ENCODE measurements around the gene TAPBPL.

Gene TAPBPL

DNA sequence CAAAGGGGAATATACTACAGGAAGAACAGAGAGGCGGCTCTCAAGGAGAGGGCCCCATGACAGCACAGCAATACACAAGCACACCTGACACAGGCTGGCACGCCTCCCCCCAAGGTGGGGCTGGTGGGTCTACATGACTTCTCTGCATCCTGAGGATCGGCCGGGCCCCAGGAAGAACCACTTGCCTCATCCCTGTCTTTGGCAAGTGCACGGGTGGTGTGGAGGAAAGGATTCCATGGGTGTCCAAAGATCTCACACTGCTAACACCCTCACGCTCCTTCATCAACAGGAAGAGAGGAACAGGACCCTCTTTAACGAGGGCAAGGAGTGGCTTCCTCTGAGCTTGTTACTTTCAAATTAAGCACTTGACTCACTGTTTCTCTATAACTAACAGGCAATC is 11.4 kb downstream of the TAPBPL start:
- Histone ChIP-seq H3K4me1 (ENCODE audit: low read length) (peaks cover 35% of the 10 kb centered on the region), H3K4me2 (ENCODE audit: low read depth, low read length) (no peak overlapping the region), H3F3A (ENCODE audit: insufficient read depth, low read length) (peaks cover 34% of the 10 kb centered on the region), H3K9ac (ENCODE audit: low read length) (no peak overlapping the region), H3K79me2 (ENCODE audit: low read length) (peaks cover 59% of the 10 kb centered on the region), H3K9me3 (replicated peaks; ENCODE audit: insufficient read depth, low read length) (no peaks in the 10 kb centered on the region), H3K27ac (ENCODE audit: low read length) (no peak overlapping the region), H3K9me2 (replicated peaks; ENCODE audit: insufficient read depth, low read length) (no peaks in the 10 kb centered on the region), H2AFZ (ENCODE audit: low read length) (no peak overlapping the region), H3K36me3 (replicated peaks; ENCODE audit: insufficient read depth, low read length) (peaks cover 9% of the 10 kb centered on the region), H3K27me3 (replicated peaks; ENCODE audit: insufficient read depth, low read length) (no peaks in the 10 kb centered on the region), H4K20me1 (ENCODE audit: insufficient read depth, low read length) (no peaks in the 10 kb centered on the region), H3K4me3 (ENCODE audit: low read length) (no peak overlapping the region)
- TF ChIP-seq EZH2phosphoT487 (IDR thresholded peaks at IDR 0.05; ENCODE audit: low read length), result no peak
- no peak for TF ChIP-seq EZH2 (optimal IDR thresholded peaks at IDR 0.05; ENCODE audit: low read depth, low read length)
- TF ChIP-seq, protein P1, sequence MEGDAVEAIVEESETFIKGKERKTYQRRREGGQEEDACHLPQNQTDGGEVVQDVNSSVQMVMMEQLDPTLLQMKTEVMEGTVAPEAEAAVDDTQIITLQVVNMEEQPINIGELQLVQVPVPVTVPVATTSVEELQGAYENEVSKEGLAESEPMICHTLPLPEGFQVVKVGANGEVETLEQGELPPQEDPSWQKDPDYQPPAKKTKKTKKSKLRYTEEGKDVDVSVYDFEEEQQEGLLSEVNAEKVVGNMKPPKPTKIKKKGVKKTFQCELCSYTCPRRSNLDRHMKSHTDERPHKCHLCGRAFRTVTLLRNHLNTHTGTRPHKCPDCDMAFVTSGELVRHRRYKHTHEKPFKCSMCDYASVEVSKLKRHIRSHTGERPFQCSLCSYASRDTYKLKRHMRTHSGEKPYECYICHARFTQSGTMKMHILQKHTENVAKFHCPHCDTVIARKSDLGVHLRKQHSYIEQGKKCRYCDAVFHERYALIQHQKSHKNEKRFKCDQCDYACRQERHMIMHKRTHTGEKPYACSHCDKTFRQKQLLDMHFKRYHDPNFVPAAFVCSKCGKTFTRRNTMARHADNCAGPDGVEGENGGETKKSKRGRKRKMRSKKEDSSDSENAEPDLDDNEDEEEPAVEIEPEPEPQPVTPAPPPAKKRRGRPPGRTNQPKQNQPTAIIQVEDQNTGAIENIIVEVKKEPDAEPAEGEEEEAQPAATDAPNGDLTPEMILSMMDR (IDR thresholded peaks at IDR 0.05; ENCODE audit: low read length), result no peak
- no peak for DNase-seq

DNA sequence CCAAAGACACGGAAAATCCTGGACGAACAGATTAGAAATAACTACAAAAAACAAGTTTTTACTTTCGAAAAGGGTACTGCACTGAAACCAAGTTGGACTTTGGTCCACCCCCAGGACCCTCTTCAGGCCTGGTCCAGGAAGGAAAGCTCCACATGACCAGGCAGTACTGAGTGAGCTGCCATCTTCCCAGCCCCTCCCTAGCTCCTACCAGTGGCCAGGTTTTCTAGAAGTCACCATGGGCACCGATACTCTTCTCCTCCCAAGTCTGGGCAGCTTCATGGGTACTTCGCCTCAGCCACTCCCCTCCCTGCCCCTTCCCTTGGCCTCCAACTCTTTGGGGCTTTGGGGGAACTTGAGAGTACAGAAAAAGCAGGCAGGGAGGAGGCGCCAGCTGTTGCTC is 12.0 kb downstream of the TAPBPL start:
- Histone ChIP-seq H3F3A (ENCODE audit: insufficient read depth, low read length) (peaks cover 37% of the 10 kb centered on the region), H3K27ac (ENCODE audit: low read length) (no peak overlapping the region), H3K79me2 (ENCODE audit: low read length) (peaks cover 57% of the 10 kb centered on the region), H3K9me2 (replicated peaks; ENCODE audit: insufficient read depth, low read length) (no peaks in the 10 kb centered on the region), H3K36me3 (replicated peaks; ENCODE audit: insufficient read depth, low read length) (peaks cover 3% of the 10 kb centered on the region), H2AFZ (ENCODE audit: low read length) (no peak overlapping the region), H3K9ac (ENCODE audit: low read length) (no peak overlapping the region), H4K20me1 (ENCODE audit: insufficient read depth, low read length) (no peaks in the 10 kb centered on the region), H3K4me3 (ENCODE audit: low read length) (no peak overlapping the region), H3K4me2 (ENCODE audit: low read depth, low read length) (no peak overlapping the region), H3K27me3 (replicated peaks; ENCODE audit: insufficient read depth, low read length) (no peaks in the 10 kb centered on the region), H3K4me1 (ENCODE audit: low read length) (peaks cover 40% of the 10 kb centered on the region), H3K9me3 (replicated peaks; ENCODE audit: insufficient read depth, low read length) (no peaks in the 10 kb centered on the region)
- TF ChIP-seq EZH2 (optimal IDR thresholded peaks at IDR 0.05; ENCODE audit: low read depth, low read length), result no peak
- no peak for TF ChIP-seq EZH2phosphoT487 (IDR thresholded peaks at IDR 0.05; ENCODE audit: low read length)
- no peak for DNase-seq

DNA sequence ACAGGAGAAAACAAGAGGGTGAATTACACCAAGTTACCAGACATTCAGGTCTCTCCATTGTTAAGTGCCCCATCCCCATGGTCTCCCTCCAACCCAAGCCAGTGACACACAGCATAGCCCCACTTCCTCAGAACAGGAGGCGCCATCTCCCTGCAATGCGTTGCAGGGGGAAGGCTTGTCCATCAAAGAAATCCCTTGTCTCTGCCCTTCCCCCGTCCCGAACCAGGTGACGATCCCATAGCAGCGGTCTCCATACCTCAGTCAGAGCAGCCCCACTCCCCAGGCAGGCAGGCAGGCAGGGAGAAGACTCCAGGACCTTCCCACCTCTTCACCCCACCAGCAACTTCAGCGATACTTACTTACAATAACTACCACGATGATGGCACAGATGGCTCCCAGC is 12.7 kb downstream of the TAPBPL start:
- Histone ChIP-seq H3K79me2 (ENCODE audit: low read length) (peaks cover 56% of the 10 kb centered on the region), H3K9me2 (replicated peaks; ENCODE audit: insufficient read depth, low read length) (no peaks in the 10 kb centered on the region), H3K4me2 (ENCODE audit: low read depth, low read length) (no peak overlapping the region), H3K27ac (ENCODE audit: low read length) (no peak overlapping the region), H3K4me1 (ENCODE audit: low read length) (peaks cover 41% of the 10 kb centered on the region), H3K9me3 (replicated peaks; ENCODE audit: insufficient read depth, low read length) (no peaks in the 10 kb centered on the region), H3K4me3 (ENCODE audit: low read length) (no peak overlapping the region), H3K36me3 (replicated peaks; ENCODE audit: insufficient read depth, low read length) (no peaks in the 10 kb centered on the region; the same call in 1 of the 2 replicates), H2AFZ (ENCODE audit: low read length) (no peak overlapping the region), H4K20me1 (ENCODE audit: insufficient read depth, low read length) (no peaks in the 10 kb centered on the region), H3F3A (ENCODE audit: insufficient read depth, low read length) (peaks cover 38% of the 10 kb centered on the region), H3K9ac (ENCODE audit: low read length) (no peak overlapping the region), H3K27me3 (replicated peaks; ENCODE audit: insufficient read depth, low read length) (no peaks in the 10 kb centered on the region)
- TF ChIP-seq EZH2phosphoT487 (IDR thresholded peaks at IDR 0.05; ENCODE audit: low read length), result no peak
- no peak for TF ChIP-seq EZH2 (optimal IDR thresholded peaks at IDR 0.05; ENCODE audit: low read depth, low read length)
- TF ChIP-seq, protein P1 (IDR thresholded peaks at IDR 0.05; ENCODE audit: low read length), result no peak
- DNase-seq, result no peak

GRCh38 chr12:6465467-6466183 is 13.8 kb downstream of the TAPBPL start:
- H3K79me2 ChIP-seq (ENCODE audit: low read length), result peaks cover 58% of the 10 kb centered on the region
- H3K36me3 ChIP-seq (replicated peaks; ENCODE audit: insufficient read depth, low read length), result no peaks in the 10 kb centered on the region; the same call in 1 of the 2 replicates
- no peaks in the 10 kb centered on the region for H3K9me2 ChIP-seq (replicated peaks; ENCODE audit: insufficient read depth, low read length)
- no peak overlapping the region for H3K4me3 ChIP-seq (ENCODE audit: low read length)
- TF ChIP-seq EZH2 (optimal IDR thresholded peaks at IDR 0.05; ENCODE audit: low read depth, low read length), result no peak
- TF ChIP-seq, protein P1 (IDR thresholded peaks at IDR 0.05; ENCODE audit: low read length), result peak; percentile 84
- no peak overlapping the region for H3K4me2 ChIP-seq (ENCODE audit: low read depth, low read length)
- no peaks in the 10 kb centered on the region for H4K20me1 ChIP-seq (ENCODE audit: insufficient read depth, low read length)
- no peaks in the 10 kb centered on the region for H3K27me3 ChIP-seq (replicated peaks; ENCODE audit: insufficient read depth, low read length)
- no peak overlapping the region for H2AFZ ChIP-seq (ENCODE audit: low read length)
- H3K9me3 ChIP-seq (replicated peaks; ENCODE audit: insufficient read depth, low read length), result no peaks in the 10 kb centered on the region
- peaks cover 30% of the 10 kb centered on the region for H3F3A ChIP-seq (ENCODE audit: insufficient read depth, low read length)
- no peak overlapping the region for H3K27ac ChIP-seq (ENCODE audit: low read length)
- H3K9ac ChIP-seq (ENCODE audit: low read length), result no peak overlapping the region
- H3K4me1 ChIP-seq (ENCODE audit: low read length), result peaks cover 38% of the 10 kb centered on the region
- DNase-seq, result peak; percentile 49

Data from MM.1S (cell line).